Cardiac septum (tissue), 1 donor: ENCODE data around the gene CCDC122. TPM values are rescaled to one million over a fixed set of nuclear protein-coding genes. Genes with fewer than 3 reads are reported as not detected.
"Not testable (repeated sequence)": the region's sequence is repeated elsewhere in the genome, so short reads cannot be mapped to it uniquely, and the experiment has no call there.

ENCODE experiments used
- DNase-seq: peaks from one replicate; pipeline ENCODE4 v3.0.0-alpha.2; 2020; ENCODE audit warnings: low spot score
- intact Hi-C: fragments of 100-400 bp; cut with DNase I; formaldehyde crosslinking; loops from one replicate; pipeline ENCODE4 v1.14.0; 2022
- total RNA-seq: library from RNA; stranded (reverse); fragmentation: NEBNext Ultra II Directional; extraction: Animal tissue kit (Norgen Biotek cat#: 25700); gene quantifications from one replicate; pipeline ENCODE4 v1.2.1, GENCODE V29; 2021
- donor health status: DM: no; HTN: no; CAD: no.

CCDC122 gene
- total RNA-seq, 1 donor from 2014 or later, result 8.9 TPM

- peak; percentile 85 for DNase-seq
- intact Hi-C loops, result loop anchor here (5.0 to 10.0 kb wide), 4 partner anchors 72 to 915 kb away; no protein-coding TSS in a partner anchor
These were observed 228 bp upstream of the CCDC122 start, which contains the start of gene LACC1 for GRCh38 chr13:43879755-43880181. TSS of gene LACC1 (plus strand) at chr13:43879904. CDS start at chr13:43880986, 1,082 bp downstream.

GRCh38 chr13:43877766-43878165 is 1.8 kb downstream of the CCDC122 start:
- intact Hi-C loops, result loop anchor here (5.0 to 10.0 kb wide), 4 partner anchors 70 to 913 kb away; no protein-coding TSS in a partner anchor
- DNase-seq, result no peak

DNA sequence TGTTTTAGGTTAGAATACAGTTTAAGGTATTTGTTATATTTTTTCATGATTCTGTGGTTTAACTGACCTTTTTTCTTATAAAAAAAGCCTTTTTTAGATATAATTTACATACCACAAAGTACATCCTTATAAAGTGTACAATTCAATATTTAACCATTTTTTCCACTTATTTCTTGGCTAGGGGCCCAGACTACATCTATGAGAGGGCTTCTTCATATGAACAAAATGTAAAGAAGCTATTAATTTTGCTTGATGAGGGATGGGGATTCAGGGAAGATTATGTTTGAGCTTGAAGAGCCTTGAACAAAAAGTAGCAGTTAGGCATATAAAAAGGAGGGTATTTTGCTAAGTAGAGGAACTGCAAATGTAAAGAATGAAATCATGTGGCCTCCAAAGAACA is 2.2 kb downstream of the CCDC122 start:
- no peak for DNase-seq
- intact Hi-C loops, result loop anchor here (5.0 to 10.0 kb wide), 4 partner anchors 70 to 913 kb away; no protein-coding TSS in a partner anchor

DNA sequence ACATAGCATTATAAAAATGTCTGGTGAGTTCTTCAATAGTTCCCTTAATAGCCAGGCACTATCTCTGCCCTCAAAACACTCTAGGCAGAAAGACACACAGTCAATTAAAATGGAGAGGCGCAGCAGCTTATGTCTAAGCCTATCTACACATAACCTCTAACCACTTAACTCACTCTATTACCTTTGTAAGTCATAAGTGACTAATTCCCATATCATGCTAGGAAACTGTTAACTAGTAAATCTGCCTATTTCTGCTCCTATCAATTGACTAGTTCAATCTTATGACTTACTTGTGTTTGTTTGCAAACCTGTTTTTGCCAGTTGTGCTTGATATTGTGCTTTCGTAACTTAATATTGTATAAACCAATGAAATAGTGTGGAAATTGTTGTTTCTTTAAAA is 3.2 kb downstream of the CCDC122 start:
- DNase-seq, result no peak
- intact Hi-C loops, result loop anchor here (5.0 to 10.0 kb wide), 4 partner anchors 69 to 912 kb away; no protein-coding TSS in a partner anchor

- no peak for DNase-seq
- intact Hi-C loops, result loop anchor here (5.0 to 10.0 kb wide), 4 partner anchors 67 to 910 kb away; no protein-coding TSS in a partner anchor
These were observed 4.9 kb downstream of the CCDC122 start for GRCh38 chr13:43874504-43875092.

DNA sequence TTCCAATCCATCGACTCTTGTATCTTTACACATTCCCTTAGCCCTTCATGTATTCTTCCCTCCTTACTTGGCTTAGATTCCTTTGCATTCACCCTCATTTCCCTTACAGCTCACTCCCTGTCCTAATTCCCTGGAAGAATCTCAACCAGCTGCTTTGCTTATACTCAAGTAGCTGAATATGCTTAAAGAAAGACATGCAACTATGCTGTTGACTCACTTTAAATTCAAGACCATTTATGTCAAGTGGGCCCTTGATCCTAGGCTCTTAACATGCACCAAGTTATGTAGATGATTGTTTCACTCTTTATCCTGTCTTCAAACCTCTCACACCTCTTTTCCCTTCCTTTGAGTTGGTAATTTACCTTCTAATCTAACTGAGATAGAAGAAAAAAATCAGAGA is 7.4 kb downstream of the CCDC122 start:
- intact Hi-C loops, result loop anchor here (10.0 kb wide), 3 partner anchors 567 to 907 kb away; no protein-coding TSS in a partner anchor
- DNase-seq, result no peak

- intact Hi-C loops, result no loop called here
- DNase-seq, result no peak
These were observed 13.6 kb downstream of the CCDC122 start for GRCh38 chr13:43865892-43866291.

GRCh38 chr13:43864921-43865320 is 14.6 kb downstream of the CCDC122 start:
- no peak for DNase-seq
- intact Hi-C loops, result no loop called here

GRCh38 chr13:43861863-43862262 is 17.7 kb downstream of the CCDC122 start:
- DNase-seq, result no peak
- intact Hi-C loops, result no loop called here

DNA sequence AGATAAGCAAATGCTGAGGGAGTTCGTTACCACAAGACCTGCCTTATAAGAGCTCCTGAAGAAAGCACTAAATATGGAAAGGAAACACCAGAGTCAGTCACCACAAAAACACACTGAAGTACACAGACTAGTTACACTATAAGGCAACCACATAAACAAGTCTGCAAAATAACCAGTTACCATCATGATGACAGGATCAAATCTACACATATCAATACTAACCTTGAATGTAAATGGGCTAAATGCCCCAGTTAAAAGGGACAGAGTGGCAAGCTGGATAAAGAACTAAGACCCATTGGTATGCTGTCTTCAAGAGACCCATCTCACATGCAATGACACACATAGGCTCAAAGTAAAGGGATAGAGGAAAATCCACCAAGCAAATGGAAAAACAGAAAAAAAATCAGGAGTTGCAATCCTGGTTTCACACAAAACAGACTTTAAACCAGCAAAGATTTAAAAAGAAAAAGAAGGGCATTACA is 26.6 kb downstream of the CCDC122 start:
- DNase-seq, result no peak
- intact Hi-C loops, result no loop called here

DNA sequence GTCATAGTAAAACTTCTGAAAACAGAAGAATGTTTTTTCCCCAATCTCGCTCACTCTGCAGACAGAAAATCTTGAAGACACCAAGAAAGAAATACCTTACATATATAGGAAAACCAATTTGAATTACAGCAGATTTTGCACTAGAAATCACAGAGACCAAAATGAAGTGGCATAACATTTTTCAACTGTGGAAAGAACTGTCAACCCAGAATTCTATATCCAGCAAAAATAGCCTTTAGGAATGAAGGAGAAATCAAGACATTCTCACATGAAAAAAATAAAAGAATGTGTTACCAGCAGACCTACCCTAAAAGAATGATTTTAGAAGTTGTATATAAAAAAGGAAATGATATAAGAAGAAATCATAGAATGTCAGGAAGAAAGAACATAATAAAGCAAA is 28.7 kb downstream of the CCDC122 start:
- intact Hi-C loops, result no loop called here
- DNase-seq, result no peak

GRCh38 chr13:43848001-43848649 is 31.4 kb downstream of the CCDC122 start:
- intact Hi-C loops, result no loop called here
- no peak for DNase-seq

- no peak for DNase-seq
- intact Hi-C loops, result no loop called here
These were observed 32.9 kb downstream of the CCDC122 start for GRCh38 chr13:43846496-43847158.

DNA sequence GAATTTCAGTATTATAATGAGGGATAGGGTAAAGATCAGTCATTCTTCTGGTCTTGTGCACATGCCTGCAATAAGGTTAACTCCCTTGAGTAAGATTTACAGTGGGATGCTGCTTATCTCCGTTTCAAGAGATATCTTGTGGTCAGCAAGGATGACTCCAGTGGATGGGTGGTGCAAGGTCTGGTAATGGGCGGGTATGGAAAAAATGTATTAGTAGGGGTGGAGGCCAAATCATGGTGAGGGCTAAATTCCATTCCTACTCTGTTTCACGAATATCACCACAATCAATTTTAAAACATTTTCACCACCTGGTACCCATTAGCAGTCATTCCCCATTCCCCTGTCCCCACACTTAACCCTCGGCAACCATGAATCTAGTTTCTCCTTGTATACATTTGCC is 40.6 kb downstream of the CCDC122 start:
- DNase-seq, result no peak
- intact Hi-C loops, result no loop called here

GRCh38 chr13:43835701-43836100 is 43.8 kb downstream of the CCDC122 start:
- intact Hi-C loops, result no loop called here
- DNase-seq, result no peak

DNA sequence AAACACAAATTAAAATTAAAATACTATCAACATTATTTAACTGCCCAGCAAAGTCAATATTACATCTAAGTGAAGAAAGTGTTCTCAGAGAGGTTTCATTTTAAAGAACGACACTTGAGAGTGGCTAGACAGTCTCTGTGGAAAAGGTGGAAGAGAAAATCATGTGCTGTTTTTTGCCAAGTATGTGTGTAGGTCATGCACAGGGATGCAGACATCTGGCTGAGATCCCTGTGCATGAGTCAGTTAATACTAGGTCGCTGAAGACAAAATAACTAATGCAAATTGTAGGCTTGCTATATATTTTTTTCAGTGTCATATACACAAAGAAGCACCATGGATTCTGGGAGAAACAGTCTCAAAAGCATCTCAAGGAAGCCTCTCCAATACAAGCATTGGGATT is 48.5 kb downstream of the CCDC122 start:
- no peak for DNase-seq
- intact Hi-C loops, result no loop called here

DNA sequence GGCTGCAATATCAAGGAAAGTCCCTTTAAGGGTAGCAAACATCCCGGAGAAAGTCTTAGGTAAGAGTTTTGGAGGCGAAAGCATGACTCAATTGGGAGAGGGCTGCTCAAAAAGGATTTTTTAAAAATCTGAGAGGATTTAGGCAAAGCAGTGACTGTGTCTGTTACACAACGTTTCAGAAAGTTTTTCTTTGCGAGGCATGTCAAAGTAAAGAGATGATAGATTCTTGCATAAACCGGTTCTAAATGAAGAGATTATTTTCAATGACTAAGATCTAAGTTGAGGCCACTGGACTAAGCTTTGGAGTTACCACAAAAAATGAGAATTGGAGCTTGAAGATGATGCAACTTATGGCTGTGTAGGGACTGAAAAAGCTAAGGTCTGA is 49.1 kb downstream of the CCDC122 start:
- DNase-seq, result no peak
- intact Hi-C loops, result no loop called here

DNA sequence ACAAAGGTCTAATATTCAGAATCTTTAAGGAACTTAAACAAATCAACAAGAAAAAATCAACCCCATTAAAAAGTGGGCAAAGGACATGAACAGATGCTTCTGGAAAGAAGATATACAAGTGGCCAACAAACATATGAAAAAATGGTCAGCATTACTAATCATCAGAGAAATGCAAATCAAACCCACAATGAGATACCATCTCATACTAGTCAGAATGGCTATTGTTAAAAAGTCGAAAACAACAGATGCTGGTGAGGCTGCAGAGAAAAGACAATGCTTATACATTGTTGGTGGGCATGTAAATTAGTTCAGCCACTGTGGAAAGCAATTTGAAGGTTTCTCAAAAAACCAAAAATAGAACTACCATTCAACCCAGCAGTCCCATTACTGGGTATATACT is 54.9 kb downstream of the CCDC122 start:
- DNase-seq, intact Hi-C loops: not testable (repeated sequence)

DNA sequence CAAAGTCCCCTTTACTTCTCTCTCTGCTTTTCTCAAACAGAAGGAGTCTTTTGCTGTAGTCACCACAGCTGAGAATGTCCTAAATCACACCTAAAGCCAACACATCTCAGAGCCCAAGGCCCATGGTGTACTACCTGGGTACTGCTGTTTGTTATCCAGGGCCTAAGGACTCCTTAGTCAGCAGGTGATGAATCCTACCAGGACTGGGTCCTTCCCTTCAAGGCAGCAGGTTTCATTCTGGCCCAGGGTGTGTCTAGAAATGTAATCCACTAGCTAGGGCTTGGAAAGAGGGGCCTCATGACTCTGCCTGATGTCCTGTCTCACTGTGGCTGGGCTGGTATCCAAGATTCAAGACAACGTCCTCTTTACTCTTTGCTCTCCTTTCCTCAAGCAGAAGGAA is 56.6 kb downstream of the CCDC122 start:
- DNase-seq, result no peak

DNA sequence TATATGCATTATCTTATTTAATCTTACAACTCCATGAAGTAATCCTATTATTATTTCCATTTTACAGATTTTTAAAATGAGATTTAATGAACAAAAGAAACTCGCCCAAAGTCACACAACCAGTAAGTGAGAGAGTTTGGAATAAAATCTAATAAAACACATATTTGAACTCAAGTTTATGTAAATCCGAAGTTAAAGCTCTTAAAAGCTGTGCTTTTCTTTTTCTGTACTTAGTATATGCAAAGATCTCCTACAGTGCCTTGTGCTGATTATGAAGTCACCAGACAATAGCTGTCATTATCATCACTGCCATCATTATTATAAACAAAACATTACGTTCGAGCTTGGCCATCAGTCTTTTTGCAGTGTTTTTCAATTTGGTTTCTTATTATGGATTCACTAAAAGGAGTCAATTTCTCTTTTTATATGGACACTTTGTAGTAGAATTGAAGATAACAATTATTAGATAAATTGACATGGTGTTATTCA is 63.1 kb downstream of the CCDC122 start:
- intact Hi-C loops, result no loop called here

More for the DNA sequence above, 56.6 kb downstream of the CCDC122 start:
- intact Hi-C loops, result no loop called here

More for the DNA sequence above, 63.1 kb downstream of the CCDC122 start:
- no peak for DNase-seq
